Uterus (tissue), 2 donors: Measurements from ENCODE around the gene IL36RN.

ENCODE experiments used
- POLR2A ChIP-seq, 2 donors: fragments of 450-650 bp; IDR thresholded peaks; one replicate each; pipeline ENCODE4 v1.6.1; 2016; ENCODE audit warnings: antibody characterized with exemption in 2 of 2, mild to moderate bottlenecking in 1 of 2, moderate library complexity in 1 of 2
- TF ChIP-seq, protein P1 (sequence below), 4 experiments: fragments of 200-600 bp in 2 of 4; fragments of 450-650 bp in 2 of 4; sonication (generic) in 2 of 4; IDR thresholded peaks; one replicate each; pipeline ENCODE4 v1.5.1; 2016 to 2019; ENCODE audit warnings: antibody characterized with exemption in 4 of 4, mild to moderate bottlenecking in 2 of 4, moderate library complexity in 1 of 4

DNA sequence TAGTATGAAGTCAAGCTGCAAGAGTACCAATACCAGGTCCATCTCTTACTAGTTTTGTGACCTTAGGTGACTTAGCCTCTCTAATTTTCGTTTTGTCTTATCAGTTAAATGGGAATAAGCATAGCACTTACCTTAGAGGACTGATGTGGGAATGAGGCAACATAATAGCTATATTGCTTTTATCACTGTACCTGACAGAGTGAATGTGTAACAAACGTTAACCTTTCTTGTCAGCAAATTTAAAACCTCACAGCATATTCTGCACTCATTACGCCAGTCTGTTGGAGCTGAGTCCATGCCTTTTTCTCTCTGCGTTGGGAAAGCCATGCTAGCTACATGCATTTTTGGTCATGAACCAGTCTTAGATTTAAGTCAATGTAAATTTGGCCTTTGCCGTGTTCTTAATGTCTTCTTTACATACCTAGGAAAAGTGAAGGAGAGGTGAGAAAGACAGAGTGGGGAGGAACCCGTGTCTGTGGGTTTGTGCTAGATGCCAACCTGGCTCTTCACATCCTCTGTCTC lies 6.5 kb upstream of the IL36RN start, which contains the start of gene IL36B:
- TF ChIP-seq, protein P1, sequence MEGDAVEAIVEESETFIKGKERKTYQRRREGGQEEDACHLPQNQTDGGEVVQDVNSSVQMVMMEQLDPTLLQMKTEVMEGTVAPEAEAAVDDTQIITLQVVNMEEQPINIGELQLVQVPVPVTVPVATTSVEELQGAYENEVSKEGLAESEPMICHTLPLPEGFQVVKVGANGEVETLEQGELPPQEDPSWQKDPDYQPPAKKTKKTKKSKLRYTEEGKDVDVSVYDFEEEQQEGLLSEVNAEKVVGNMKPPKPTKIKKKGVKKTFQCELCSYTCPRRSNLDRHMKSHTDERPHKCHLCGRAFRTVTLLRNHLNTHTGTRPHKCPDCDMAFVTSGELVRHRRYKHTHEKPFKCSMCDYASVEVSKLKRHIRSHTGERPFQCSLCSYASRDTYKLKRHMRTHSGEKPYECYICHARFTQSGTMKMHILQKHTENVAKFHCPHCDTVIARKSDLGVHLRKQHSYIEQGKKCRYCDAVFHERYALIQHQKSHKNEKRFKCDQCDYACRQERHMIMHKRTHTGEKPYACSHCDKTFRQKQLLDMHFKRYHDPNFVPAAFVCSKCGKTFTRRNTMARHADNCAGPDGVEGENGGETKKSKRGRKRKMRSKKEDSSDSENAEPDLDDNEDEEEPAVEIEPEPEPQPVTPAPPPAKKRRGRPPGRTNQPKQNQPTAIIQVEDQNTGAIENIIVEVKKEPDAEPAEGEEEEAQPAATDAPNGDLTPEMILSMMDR (IDR thresholded peaks at IDR 0.05) = no peak
- no peak for TF ChIP-seq POLR2A (IDR thresholded peaks at IDR 0.05)
